HG03108 (cell line): ENCODE data around the gene CDCA3.

Experiments
- ATAC-seq: cut with Tn5 transposase; IDR thresholded peaks from one replicate; pipeline ENCODE4 v1.9.1; 2021; ENCODE audit warnings: moderate library complexity; ENCODE audit not compliant: unreplicated experiment

CDCA3 gene

GRCh38 chr12:6822426-6823135, 28.5 kb downstream of the CDCA3 start:
- no peak for ATAC-seq

GRCh38 chr12:6821591-6822425, 29.3 kb downstream of the CDCA3 start, which contains the start of gene GPR162:
GPR162 (plus strand) TSS chr12:6821821; CDS start chr12:6823899, 2,078 bp downstream.
- no peak for ATAC-seq

- no peak for ATAC-seq
Measured at GRCh38 chr12:6820166-6820565, 30.9 kb downstream of the CDCA3 start.

DNA sequence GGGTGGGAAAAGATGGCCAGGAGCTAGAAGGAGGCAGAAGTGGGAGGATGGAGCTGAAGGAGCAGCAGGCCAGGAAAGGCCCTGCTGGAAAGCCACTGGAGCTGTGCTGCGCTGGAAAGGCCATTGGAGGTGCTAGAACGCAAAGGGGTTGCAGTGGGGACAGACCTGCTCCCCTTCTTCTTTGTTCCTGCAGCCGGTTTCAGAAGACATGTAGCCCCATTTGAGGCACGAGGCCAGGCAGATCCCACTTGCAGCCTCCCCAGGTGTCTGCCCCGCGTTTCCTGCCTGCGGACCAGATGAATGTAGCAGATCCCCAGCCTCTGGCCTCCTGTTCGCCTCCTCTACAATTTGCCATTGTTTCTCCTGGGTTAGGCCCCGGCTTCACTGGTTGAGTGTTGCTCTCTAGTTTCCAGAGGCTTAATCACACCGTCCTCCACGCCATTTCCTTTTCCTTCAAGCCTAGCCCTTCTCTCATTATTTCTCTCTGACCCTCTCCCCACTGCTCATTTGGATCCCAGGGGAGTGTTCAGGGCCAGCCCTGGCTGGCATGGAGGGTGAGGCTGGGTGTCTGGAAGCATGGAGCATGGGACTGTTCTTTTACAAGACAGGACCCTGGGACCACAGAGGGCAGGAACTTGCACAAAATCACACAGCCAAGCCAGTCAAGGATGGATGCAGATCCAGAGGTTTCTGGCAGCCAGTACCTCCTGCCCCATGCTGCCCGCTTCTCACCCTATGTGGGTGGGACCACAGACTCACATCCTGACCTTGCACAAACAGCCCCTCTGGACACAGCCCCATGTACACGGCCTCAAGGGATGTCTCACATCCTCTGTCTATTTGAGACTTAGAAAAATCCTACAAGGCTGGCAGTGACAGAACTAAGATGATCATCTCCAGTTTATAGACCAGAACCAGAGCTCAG, 31.7 kb downstream of the CDCA3 start:
- no peak for ATAC-seq

DNA sequence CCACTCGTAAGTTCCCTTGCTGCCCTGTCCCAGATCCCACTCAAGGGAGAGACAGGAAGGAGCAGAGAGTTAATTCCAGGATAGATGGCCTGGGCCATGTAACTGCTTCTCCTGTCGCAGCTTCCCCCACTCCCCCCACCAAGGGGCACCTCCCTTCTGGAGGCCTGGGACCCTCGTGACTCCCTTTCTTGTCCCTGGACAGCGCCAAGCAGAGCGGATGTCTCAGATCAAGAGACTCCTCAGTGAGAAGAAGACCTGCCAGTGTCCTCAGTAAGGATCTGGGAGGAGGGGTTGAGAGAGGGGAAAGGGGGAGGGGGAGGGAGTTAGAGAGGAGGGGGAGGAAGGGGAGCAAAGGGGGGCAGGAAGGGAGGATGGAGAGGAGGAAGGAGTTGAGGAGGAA, 32.4 kb downstream of the CDCA3 start:
- no peak for ATAC-seq

- ATAC-seq = no peak
Measured at GRCh38 chr12:6818222-6818621, 32.9 kb downstream of the CDCA3 start.

DNA sequence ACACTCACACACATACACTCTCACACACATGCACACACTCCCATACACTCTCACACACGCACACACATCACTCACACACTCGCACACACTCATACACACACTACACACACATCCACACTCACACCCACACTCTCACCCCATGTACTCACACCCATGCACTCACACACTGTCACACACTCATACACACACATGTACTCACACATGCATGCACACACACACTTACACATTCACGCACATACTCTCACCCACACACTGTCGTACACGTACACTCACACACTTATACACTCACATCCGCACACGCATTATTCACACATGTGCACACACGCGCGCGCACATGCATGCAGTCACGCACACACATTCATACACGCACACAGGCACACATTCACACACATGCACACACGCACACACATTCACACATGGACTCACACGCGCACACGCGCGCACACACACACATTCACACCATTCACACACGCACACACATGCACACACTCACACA, 33.4 kb downstream of the CDCA3 start:
- no peak for ATAC-seq

- no peak for ATAC-seq
Measured at GRCh38 chr12:6817098-6817497, 34.0 kb downstream of the CDCA3 start.

GRCh38 chr12:6816598-6816997, 34.5 kb downstream of the CDCA3 start:
- no peak for ATAC-seq

DNA sequence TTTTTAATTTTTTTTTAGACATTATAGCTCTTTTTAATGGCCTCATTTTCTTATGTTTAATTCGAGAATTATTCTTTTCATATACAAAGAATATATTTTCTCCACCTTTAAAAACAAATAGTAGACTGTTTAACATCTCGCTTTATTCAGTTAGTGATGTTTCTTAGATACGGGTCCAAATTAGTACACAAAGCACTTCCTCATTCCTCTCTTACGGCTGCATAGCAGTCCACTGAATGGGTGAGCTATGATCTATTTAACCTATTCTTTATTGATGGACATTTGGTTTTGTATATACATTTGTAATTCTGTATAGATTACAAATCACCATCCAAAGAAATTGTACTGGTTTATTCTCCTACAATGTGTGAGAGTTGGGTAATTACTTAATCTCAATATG, 37.7 kb downstream of the CDCA3 start:
- no peak for ATAC-seq

DNA sequence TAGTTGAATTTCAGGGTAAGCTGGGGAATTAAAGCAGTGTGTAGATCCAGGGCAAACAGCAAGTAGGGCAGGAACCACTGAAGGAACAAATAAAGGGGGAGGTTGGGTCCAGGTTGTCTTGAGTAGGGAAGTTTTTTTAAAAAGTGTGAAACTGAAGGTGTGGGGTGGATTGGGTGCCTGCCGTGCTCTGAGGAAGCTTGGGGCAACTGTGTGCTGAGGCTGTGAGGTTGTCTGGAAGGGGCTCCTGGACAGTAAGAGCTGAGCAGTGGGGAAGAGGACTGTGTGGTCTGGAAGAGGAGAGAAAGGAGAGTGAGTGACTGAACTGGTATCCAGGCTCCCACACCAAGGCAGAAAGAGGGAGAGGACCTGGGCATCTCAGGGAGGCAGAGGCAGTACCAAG, 40.3 kb downstream of the CDCA3 start:
- ATAC-seq = no peak

GRCh38 chr12:6809056-6809455, 42.0 kb downstream of the CDCA3 start:
- no peak for ATAC-seq

DNA sequence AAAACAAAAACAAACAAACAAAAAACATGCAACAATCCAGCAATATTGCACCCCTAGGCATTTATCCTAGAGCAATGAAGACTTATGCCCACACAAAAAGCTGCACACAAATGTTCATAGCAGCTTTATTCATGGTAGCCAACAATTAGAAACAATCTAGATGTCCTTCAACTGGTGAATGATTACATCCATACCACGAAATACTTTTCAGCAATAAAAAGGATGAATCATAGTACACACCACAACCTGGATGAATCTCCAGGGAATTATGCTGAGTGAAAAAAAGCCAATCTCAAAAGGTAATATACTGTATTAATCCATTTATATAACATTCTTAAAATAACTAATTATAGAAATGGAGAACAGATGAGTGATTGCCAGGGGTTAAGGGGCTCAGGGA, 43.9 kb downstream of the CDCA3 start:
- no peak for ATAC-seq

GRCh38 chr12:6799147-6799546, 51.9 kb downstream of the CDCA3 start:
- no peak for ATAC-seq
